Glomerular endothelial cell (primary cell): Measurements from ENCODE around the gene COQ10A. TPM values are rescaled to one million over a fixed set of nuclear protein-coding genes. Genes with fewer than 3 reads are reported as not detected.

Source experiments
- DNase-seq: peaks from one replicate; pipeline ENCODE4 v3.0.0-alpha.2; 2011; ENCODE audit warnings: low read depth, low spot score; ENCODE audit errors: extremely low read depth
- total RNA-seq: library from RNA; depleted of rRNA; stranded (reverse); fragments of >200 nt; gene quantifications from 2 replicates; pipeline ENCODE4 v1.2.3, GENCODE V29; 2015

COQ10A gene
- total RNA-seq, 1 donor from 2014 or later = 15.9 TPM

- no peak for DNase-seq
Observed at GRCh38 chr12:56308714-56309113, 42.0 kb downstream of the COQ10A start.

DNA sequence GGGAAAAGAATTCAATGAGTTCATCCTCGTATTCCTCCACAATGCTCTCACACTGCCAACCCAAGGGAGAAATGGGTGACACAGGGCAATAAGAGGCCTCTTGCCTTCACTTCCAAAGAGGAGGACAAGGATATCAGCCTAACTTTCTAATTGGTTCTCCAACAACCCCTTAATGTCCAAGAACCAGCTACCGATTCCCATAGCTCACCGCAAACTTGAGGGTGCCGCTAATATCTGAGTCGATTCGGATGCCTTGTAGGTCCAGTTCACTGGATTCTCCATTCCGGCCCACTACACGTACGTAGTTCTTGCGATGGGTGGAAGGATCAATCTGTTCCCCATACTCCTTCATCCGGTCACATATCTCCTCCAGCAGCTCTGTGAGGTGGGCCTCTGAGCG lies 44.3 kb downstream of the COQ10A start:
- no peak for DNase-seq

GRCh38 chr12:56315249-56315621 lies 48.5 kb downstream of the COQ10A start:
- DNase-seq = no peak

DNA sequence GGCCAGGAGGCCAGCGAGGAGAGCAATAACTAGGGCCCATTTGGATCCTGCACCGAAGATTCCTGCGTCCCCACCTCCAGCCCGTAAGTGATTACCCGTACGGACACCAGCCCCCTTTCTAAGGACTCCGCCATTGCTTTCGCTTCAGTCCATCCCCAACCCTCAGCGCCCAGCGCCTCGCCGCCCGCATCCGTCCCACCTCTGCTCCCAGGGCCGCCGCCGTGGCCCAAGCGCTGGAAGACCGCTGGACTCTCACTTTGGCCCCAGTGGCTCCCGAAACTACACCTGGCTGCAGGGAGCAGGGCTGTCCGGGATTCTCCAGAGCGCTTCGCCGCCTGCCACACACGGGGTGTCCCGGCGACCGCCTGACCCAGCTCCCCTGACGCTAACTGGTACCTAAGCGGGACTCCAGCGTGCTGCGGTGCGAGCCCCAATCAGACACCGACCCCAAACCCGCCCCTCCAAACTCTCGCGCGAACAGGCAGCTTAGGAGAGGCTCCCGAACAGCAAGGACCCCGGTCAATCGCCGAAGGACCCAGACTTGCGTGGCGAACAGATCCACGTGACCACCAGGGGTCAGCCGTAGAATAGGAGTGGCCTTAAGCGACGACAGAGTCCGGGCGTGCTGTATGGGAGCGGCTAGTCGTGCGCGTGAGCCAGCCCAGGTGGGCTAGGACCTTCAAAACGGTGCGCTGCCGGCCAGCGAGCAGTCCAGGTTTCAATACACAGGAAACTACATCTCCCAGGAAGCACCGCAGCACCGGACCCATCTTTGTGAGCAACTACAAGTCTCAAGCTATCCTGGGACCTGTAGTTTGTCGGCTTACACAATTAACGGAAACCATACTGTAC lies 49.1 kb downstream of the COQ10A start, which contains the start of gene CNPY2:
TSS of gene CNPY2 (minus strand) at position 367 of the 852 bp plus-strand sequence. CDS start 771 bp downstream, outside the sequence.
- DNase-seq = peak; percentile 85

GRCh38 chr12:56317675-56318074 lies 50.9 kb downstream of the COQ10A start:
- DNase-seq = no peak

Other genes with a start within 250 kb of the COQ10A start
- gene IKZF4, start 245.9 kb upstream of the COQ10A start, total RNA-seq = 1.8 and 4.9 TPM in 2 replicates
- 956 and 971 TPM in 2 replicates for gene RPS26, start 225.0 kb upstream of the COQ10A start, total RNA-seq
- gene ERBB3, start 186.8 kb upstream of the COQ10A start, total RNA-seq = 0.53 TPM in 1 of 2 replicates, not detected in the other
- 113 and 125 TPM in 2 replicates for gene PA2G4, start 162.4 kb upstream of the COQ10A start, total RNA-seq
- 1,895 and 2,713 TPM in 2 replicates for gene RPL41, start 150.3 kb upstream of the COQ10A start, total RNA-seq
- gene ZC3H10, start 148.7 kb upstream of the COQ10A start, total RNA-seq = 3.0 and 4.1 TPM in 2 replicates
- gene ESYT1, start 138.7 kb upstream of the COQ10A start, total RNA-seq = 269 and 275 TPM in 2 replicates
- 103 and 104 TPM in 2 replicates for gene MYL6B, start 114.4 kb upstream of the COQ10A start, total RNA-seq
- 2,948 and 3,870 TPM in 2 replicates for gene MYL6, start 108.6 kb upstream of the COQ10A start, total RNA-seq
- gene SMARCC2, start 77.5 kb upstream of the COQ10A start, total RNA-seq = 51.1 and 78.9 TPM in 2 replicates
- 40.5 and 41.5 TPM in 2 replicates for gene RNF41, start 45.0 kb upstream of the COQ10A start, total RNA-seq
- gene NABP2, start 42.6 kb upstream of the COQ10A start, total RNA-seq = 26.7 and 33.5 TPM in 2 replicates
- gene SLC39A5, start 36.9 kb upstream of the COQ10A start, total RNA-seq = not detected in 2 replicates
- 34.4 and 55.6 TPM in 2 replicates for gene ANKRD52, start 8.6 kb upstream of the COQ10A start, total RNA-seq
- 146 and 156 TPM in 2 replicates for gene CS, start 33.4 kb downstream of the COQ10A start, total RNA-seq
- gene CNPY2, start 49.0 kb downstream of the COQ10A start, total RNA-seq = 112 and 135 TPM in 2 replicates
- gene PAN2, start 67.1 kb downstream of the COQ10A start, total RNA-seq = 15.6 and 18.4 TPM in 2 replicates
- 3.0 TPM in 1 of 2 replicates, not detected in the other for gene IL23A, start 71.9 kb downstream of the COQ10A start, total RNA-seq
- gene STAT2, start 93.2 kb downstream of the COQ10A start, total RNA-seq = 76.0 and 104 TPM in 2 replicates
- gene APOF, start 95.9 kb downstream of the COQ10A start, total RNA-seq = not detected in 2 replicates
- gene TIMELESS, start 182.5 kb downstream of the COQ10A start, total RNA-seq = 7.4 and 13.9 TPM in 2 replicates
- 0.15 TPM in 1 of 2 replicates, not detected in the other for gene MIP, start 187.7 kb downstream of the COQ10A start, total RNA-seq
- 1.7 TPM in 2 replicates for gene SPRYD4, start 201.6 kb downstream of the COQ10A start, total RNA-seq
- gene GLS2, start 221.2 kb downstream of the COQ10A start, total RNA-seq = 0.58 TPM in 1 of 2 replicates, not detected in the other